ENCODE measurements around the gene FADD. TPM values are rescaled to one million over a fixed set of nuclear protein-coding genes. Genes with fewer than 3 reads are reported as not detected.

Gene FADD
- polyA plus RNA-seq, 2 donors: 7.3 to 19.5 TPM

GRCh38 chr11:70226967-70227366 is 23.9 kb downstream of the FADD start:
- H3K36me3 ChIP-seq (ENCODE audit: control insufficient read depth in 2 of 2, insufficient read depth in 2 of 2, low read length in 1 of 2): no peaks in the 10 kb centered on the region
- WGBS, 2 donors: 55 to 56% methylated on average over 9 of the region's 9 CpGs
- H3K27me3 ChIP-seq (ENCODE audit: control insufficient read depth in 1 of 2, insufficient read depth in 2 of 2, low read length in 2 of 2): no peaks in the 10 kb centered on the region
- H3K4me1 ChIP-seq (ENCODE audit: control insufficient read depth in 2 of 2, insufficient read depth in 2 of 2, low read length in 1 of 2): no peaks in the 10 kb centered on the region
- H3K9me3 ChIP-seq (ENCODE audit: control insufficient read depth in 2 of 2, insufficient read depth in 1 of 2, low read depth in 1 of 2, low read length in 1 of 2): no peaks in the 10 kb centered on the region
- no peak overlapping the region for H3K27ac ChIP-seq (ENCODE audit: low read depth in 2 of 2, low read length in 1 of 2)
- no peak overlapping the region for H3K4me3 ChIP-seq (ENCODE audit: low read depth in 1 of 2, low read length in 2 of 2)

- no peak overlapping the region for H3K27ac ChIP-seq (ENCODE audit: low read depth in 2 of 2, low read length in 1 of 2)
- H3K36me3 ChIP-seq (ENCODE audit: control insufficient read depth in 2 of 2, insufficient read depth in 2 of 2, low read length in 1 of 2): no peaks in the 10 kb centered on the region
- H3K4me1 ChIP-seq (ENCODE audit: control insufficient read depth in 2 of 2, insufficient read depth in 2 of 2, low read length in 1 of 2): no peaks in the 10 kb centered on the region
- H3K4me3 ChIP-seq (ENCODE audit: low read depth in 1 of 2, low read length in 2 of 2): no peak overlapping the region
- H3K9me3 ChIP-seq (ENCODE audit: control insufficient read depth in 2 of 2, insufficient read depth in 1 of 2, low read depth in 1 of 2, low read length in 1 of 2): no peaks in the 10 kb centered on the region
- H3K27me3 ChIP-seq (ENCODE audit: control insufficient read depth in 1 of 2, insufficient read depth in 2 of 2, low read length in 2 of 2): no peaks in the 10 kb centered on the region
- WGBS, 2 donors: 84 to 88% methylated on average over 10 of the region's 10 CpGs
Measured at GRCh38 chr11:70229737-70230136, 26.6 kb downstream of the FADD start.

GRCh38 chr11:70230151-70230839 is 27.2 kb downstream of the FADD start:
- Histone ChIP-seq H3K27ac (ENCODE audit: low read depth in 2 of 2, low read length in 1 of 2) (no peak overlapping the region), H3K27me3 (ENCODE audit: control insufficient read depth in 1 of 2, insufficient read depth in 2 of 2, low read length in 2 of 2) (no peaks in the 10 kb centered on the region), H3K4me3 (ENCODE audit: low read depth in 1 of 2, low read length in 2 of 2) (no peak overlapping the region), H3K36me3 (ENCODE audit: control insufficient read depth in 2 of 2, insufficient read depth in 2 of 2, low read length in 1 of 2) (no peaks in the 10 kb centered on the region), H3K4me1 (ENCODE audit: control insufficient read depth in 2 of 2, insufficient read depth in 2 of 2, low read length in 1 of 2) (no peaks in the 10 kb centered on the region), H3K9me3 (ENCODE audit: control insufficient read depth in 2 of 2, insufficient read depth in 1 of 2, low read depth in 1 of 2, low read length in 1 of 2) (no peaks in the 10 kb centered on the region)
- 81 to 83% methylated on average over 8 of the region's 8 CpGs for WGBS, 2 donors

GRCh38 chr11:70230840-70231710 is 28.0 kb downstream of the FADD start:
- H3K9me3 ChIP-seq (ENCODE audit: control insufficient read depth in 2 of 2, insufficient read depth in 1 of 2, low read depth in 1 of 2, low read length in 1 of 2): no peaks in the 10 kb centered on the region
- 80 to 81% methylated on average over 22 of the region's 22 CpGs for WGBS, 2 donors
- no peaks in the 10 kb centered on the region for H3K27me3 ChIP-seq (ENCODE audit: control insufficient read depth in 1 of 2, insufficient read depth in 2 of 2, low read length in 2 of 2)
- no peaks in the 10 kb centered on the region for H3K4me1 ChIP-seq (ENCODE audit: control insufficient read depth in 2 of 2, insufficient read depth in 2 of 2, low read length in 1 of 2)
- no peaks in the 10 kb centered on the region for H3K36me3 ChIP-seq (ENCODE audit: control insufficient read depth in 2 of 2, insufficient read depth in 2 of 2, low read length in 1 of 2)
- H3K27ac ChIP-seq (ENCODE audit: low read depth in 2 of 2, low read length in 1 of 2): no peak overlapping the region
- H3K4me3 ChIP-seq (ENCODE audit: low read depth in 1 of 2, low read length in 2 of 2): no peak overlapping the region

GRCh38 chr11:70233034-70233433 is 29.9 kb downstream of the FADD start:
- Histone ChIP-seq H3K36me3 (ENCODE audit: control insufficient read depth in 2 of 2, insufficient read depth in 2 of 2, low read length in 1 of 2) (no peaks in the 10 kb centered on the region), H3K4me1 (ENCODE audit: control insufficient read depth in 2 of 2, insufficient read depth in 2 of 2, low read length in 1 of 2) (no peaks in the 10 kb centered on the region), H3K9me3 (ENCODE audit: control insufficient read depth in 2 of 2, insufficient read depth in 1 of 2, low read depth in 1 of 2, low read length in 1 of 2) (no peaks in the 10 kb centered on the region), H3K27me3 (ENCODE audit: control insufficient read depth in 1 of 2, insufficient read depth in 2 of 2, low read length in 2 of 2) (no peaks in the 10 kb centered on the region), H3K27ac (ENCODE audit: low read depth in 2 of 2, low read length in 1 of 2) (no peak overlapping the region), H3K4me3 (ENCODE audit: low read depth in 1 of 2, low read length in 2 of 2) (no peak overlapping the region)

GRCh38 chr11:70233511-70233934 is 30.4 kb downstream of the FADD start:
- no peaks in the 10 kb centered on the region for H3K4me1 ChIP-seq (ENCODE audit: control insufficient read depth in 2 of 2, insufficient read depth in 2 of 2, low read length in 1 of 2)
- H3K4me3 ChIP-seq (ENCODE audit: low read depth in 1 of 2, low read length in 2 of 2): no peak overlapping the region
- H3K27ac ChIP-seq (ENCODE audit: low read depth in 2 of 2, low read length in 1 of 2): no peak overlapping the region
- 47 to 60% methylated on average over 11 of the region's 11 CpGs for WGBS, 2 donors
- no peaks in the 10 kb centered on the region for H3K36me3 ChIP-seq (ENCODE audit: control insufficient read depth in 2 of 2, insufficient read depth in 2 of 2, low read length in 1 of 2)
- H3K9me3 ChIP-seq (ENCODE audit: control insufficient read depth in 2 of 2, insufficient read depth in 1 of 2, low read depth in 1 of 2, low read length in 1 of 2): no peaks in the 10 kb centered on the region
- no peaks in the 10 kb centered on the region for H3K27me3 ChIP-seq (ENCODE audit: control insufficient read depth in 1 of 2, insufficient read depth in 2 of 2, low read length in 2 of 2)

- Histone ChIP-seq H3K4me3 (ENCODE audit: low read depth in 1 of 2, low read length in 2 of 2) (no peak overlapping the region), H3K27me3 (ENCODE audit: control insufficient read depth in 1 of 2, insufficient read depth in 2 of 2, low read length in 2 of 2) (no peaks in the 10 kb centered on the region), H3K27ac (ENCODE audit: low read depth in 2 of 2, low read length in 1 of 2) (no peak overlapping the region), H3K9me3 (ENCODE audit: control insufficient read depth in 2 of 2, insufficient read depth in 1 of 2, low read depth in 1 of 2, low read length in 1 of 2) (no peaks in the 10 kb centered on the region), H3K36me3 (ENCODE audit: control insufficient read depth in 2 of 2, insufficient read depth in 2 of 2, low read length in 1 of 2) (no peaks in the 10 kb centered on the region), H3K4me1 (ENCODE audit: control insufficient read depth in 2 of 2, insufficient read depth in 2 of 2, low read length in 1 of 2) (no peaks in the 10 kb centered on the region)
- 92 to 93% methylated on average over 9 of the region's 9 CpGs for WGBS, 2 donors
Measured at GRCh38 chr11:70233962-70234361, 30.9 kb downstream of the FADD start.

GRCh38 chr11:70240337-70240736 is 37.2 kb downstream of the FADD start:
- peaks cover 0 to 2% of the 10 kb centered on the region in 2 donors for H3K9me3 ChIP-seq (ENCODE audit: control insufficient read depth in 2 of 2, insufficient read depth in 1 of 2, low read depth in 1 of 2, low read length in 1 of 2)
- no peak overlapping the region for H3K27ac ChIP-seq (ENCODE audit: low read depth in 2 of 2, low read length in 1 of 2)
- WGBS, 2 donors: 59 to 70% methylated on average over 16 of the region's 16 CpGs
- no peaks in the 10 kb centered on the region for H3K4me1 ChIP-seq (ENCODE audit: control insufficient read depth in 2 of 2, insufficient read depth in 2 of 2, low read length in 1 of 2)
- H3K36me3 ChIP-seq (ENCODE audit: control insufficient read depth in 2 of 2, insufficient read depth in 2 of 2, low read length in 1 of 2): no peaks in the 10 kb centered on the region
- H3K4me3 ChIP-seq (ENCODE audit: low read depth in 1 of 2, low read length in 2 of 2): no peak overlapping the region
- H3K27me3 ChIP-seq (ENCODE audit: control insufficient read depth in 1 of 2, insufficient read depth in 2 of 2, low read length in 2 of 2): no peaks in the 10 kb centered on the region

GRCh38 chr11:70241709-70242108 is 38.6 kb downstream of the FADD start:
- Histone ChIP-seq H3K9me3 (ENCODE audit: control insufficient read depth in 2 of 2, insufficient read depth in 1 of 2, low read depth in 1 of 2, low read length in 1 of 2) (peaks cover 0 to 2% of the 10 kb centered on the region in 2 donors), H3K4me1 (ENCODE audit: control insufficient read depth in 2 of 2, insufficient read depth in 2 of 2, low read length in 1 of 2) (no peaks in the 10 kb centered on the region), H3K27me3 (ENCODE audit: control insufficient read depth in 1 of 2, insufficient read depth in 2 of 2, low read length in 2 of 2) (no peaks in the 10 kb centered on the region), H3K36me3 (ENCODE audit: control insufficient read depth in 2 of 2, insufficient read depth in 2 of 2, low read length in 1 of 2) (no peaks in the 10 kb centered on the region), H3K4me3 (ENCODE audit: low read depth in 1 of 2, low read length in 2 of 2) (no peak overlapping the region), H3K27ac (ENCODE audit: low read depth in 2 of 2, low read length in 1 of 2) (no peak overlapping the region)
- 84 to 87% methylated on average over 3 of the region's 3 CpGs for WGBS, 2 donors

All from esophagus (tissue), 2 donors.